GM23248 (cell line): Measurements from ENCODE around the gene ARMC3.

ENCODE experiments used
- EZH2 ChIP-seq: fragments of 200-600 bp; sonication (generic); IDR thresholded peaks from 2 replicates; pipeline ENCODE4 v1.6.1; 2018; ENCODE audit warnings: antibody characterized with exemption, mild to moderate bottlenecking; ENCODE audit not compliant: insufficient read depth, poor library complexity, severe bottlenecking
- EZH2phosphoT487 ChIP-seq: fragments of 200-600 bp; sonication (generic); IDR thresholded peaks from 2 replicates; pipeline ENCODE4 v1.6.1; 2018; ENCODE audit warnings: antibody characterized with exemption, moderate library complexity, mild to moderate bottlenecking, low read depth; ENCODE audit not compliant: insufficient read depth

GRCh38 chr10:22895252-22895651 lies 32.6 kb upstream of the ARMC3 start:
- no peak for TF ChIP-seq EZH2phosphoT487
- TF ChIP-seq EZH2, result no peak
